ENCODE results near the gene OPHN1. TPM values are rescaled to one million over a fixed set of nuclear protein-coding genes. Genes with fewer than 3 reads are reported as not detected.

OPHN1 gene
- total RNA-seq, 1 donor from 2014 or later = 10.7 TPM

DNA sequence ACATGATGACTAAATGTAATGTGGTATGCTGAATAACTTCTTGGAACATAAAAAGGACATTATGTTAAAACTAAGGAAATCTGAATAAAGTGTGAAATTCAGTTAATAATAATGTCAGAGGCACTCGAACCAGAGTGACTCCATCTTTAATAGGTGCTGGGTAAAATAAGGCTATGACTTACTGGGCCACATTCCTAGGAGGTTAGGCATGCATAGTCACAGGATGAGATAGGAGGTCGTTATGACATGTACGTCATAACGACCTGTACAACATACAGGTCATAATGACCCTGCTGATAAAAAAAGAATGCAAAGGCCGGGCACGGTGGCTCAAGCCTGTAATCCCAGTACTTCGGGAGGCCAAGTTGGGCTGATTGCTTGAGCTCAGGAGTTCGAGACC lies 28.9 kb upstream of the OPHN1 start:
- H3K9me3 ChIP-seq = no peaks in the 10 kb centered on the region
- H3K27ac ChIP-seq = no peak overlapping the region
- H3K4me3 ChIP-seq = no peak overlapping the region
- ATAC-seq (peak in 1 of 2 donors; percentile 66), DNase-seq (no peak)
- no peaks in the 10 kb centered on the region for H3K36me3 ChIP-seq
- no peaks in the 10 kb centered on the region for H3K27me3 ChIP-seq (ENCODE audit: low read depth)
- TF ChIP-seq CTCF (IDR thresholded peaks at IDR 0.05) = no peak
- H3K4me1 ChIP-seq = peaks cover 4% of the 10 kb centered on the region
- intact Hi-C loops (cut with DNase I) = no loop called here

GRCh38 chrX:68461576-68461975 lies 28.3 kb upstream of the OPHN1 start:
- DNase-seq = no peak
- no peaks in the 10 kb centered on the region for H3K36me3 ChIP-seq
- H3K4me3 ChIP-seq = no peak overlapping the region
- H3K27me3 ChIP-seq (ENCODE audit: low read depth) = no peaks in the 10 kb centered on the region
- peak in 1 of 2 donors; percentile 31 for ATAC-seq
- TF ChIP-seq CTCF (IDR thresholded peaks at IDR 0.05) = no peak
- no peak overlapping the region for H3K27ac ChIP-seq
- peaks cover 4% of the 10 kb centered on the region for H3K4me1 ChIP-seq
- intact Hi-C loops (cut with DNase I) = no loop called here
- H3K9me3 ChIP-seq = no peaks in the 10 kb centered on the region

- H3K27ac ChIP-seq = peak overlapping the region; percentile 31
- intact Hi-C loops (cut with DNase I) = no loop called here
- no peaks in the 10 kb centered on the region for H3K9me3 ChIP-seq
- no peak overlapping the region for H3K4me3 ChIP-seq
- ATAC-seq (peak in 1 of 2 donors; percentile 52), DNase-seq (no peak)
- H3K36me3 ChIP-seq = no peaks in the 10 kb centered on the region
- no peak for TF ChIP-seq CTCF (IDR thresholded peaks at IDR 0.05)
- H3K27me3 ChIP-seq (ENCODE audit: low read depth) = no peaks in the 10 kb centered on the region
- peaks cover 4% of the 10 kb centered on the region for H3K4me1 ChIP-seq
These were observed 27.8 kb upstream of the OPHN1 start for GRCh38 chrX:68461093-68461492.

DNA sequence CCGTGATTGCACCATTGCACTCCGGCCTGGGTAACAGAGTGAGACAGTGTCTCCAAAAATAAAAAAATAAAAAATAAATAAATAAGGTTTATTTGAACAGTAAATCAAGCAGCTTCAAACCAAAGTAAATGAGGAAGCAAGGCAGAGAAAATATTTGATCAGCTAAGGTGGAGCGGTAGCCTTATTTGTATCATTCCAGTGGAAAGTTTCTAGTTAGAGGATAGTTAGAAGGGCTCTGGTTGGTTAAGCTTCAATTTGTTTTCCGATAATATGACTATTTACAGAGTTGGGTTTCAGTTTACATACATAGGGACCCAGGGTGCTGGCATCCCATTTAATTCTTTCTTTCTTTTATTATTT lies 21.8 kb upstream of the OPHN1 start:
- Histone ChIP-seq H3K27ac (no peak overlapping the region), H3K27me3 (ENCODE audit: low read depth) (no peaks in the 10 kb centered on the region), H3K36me3 (no peaks in the 10 kb centered on the region), H3K4me3 (no peak overlapping the region), H3K4me1 (no peaks in the 10 kb centered on the region), H3K9me3 (no peaks in the 10 kb centered on the region)
- intact Hi-C loops (cut with DNase I) = no loop called here
- DNase-seq (no peak), ATAC-seq (peak in 1 of 2 donors; percentile 81)
- no peak for TF ChIP-seq CTCF (IDR thresholded peaks at IDR 0.05)

DNA sequence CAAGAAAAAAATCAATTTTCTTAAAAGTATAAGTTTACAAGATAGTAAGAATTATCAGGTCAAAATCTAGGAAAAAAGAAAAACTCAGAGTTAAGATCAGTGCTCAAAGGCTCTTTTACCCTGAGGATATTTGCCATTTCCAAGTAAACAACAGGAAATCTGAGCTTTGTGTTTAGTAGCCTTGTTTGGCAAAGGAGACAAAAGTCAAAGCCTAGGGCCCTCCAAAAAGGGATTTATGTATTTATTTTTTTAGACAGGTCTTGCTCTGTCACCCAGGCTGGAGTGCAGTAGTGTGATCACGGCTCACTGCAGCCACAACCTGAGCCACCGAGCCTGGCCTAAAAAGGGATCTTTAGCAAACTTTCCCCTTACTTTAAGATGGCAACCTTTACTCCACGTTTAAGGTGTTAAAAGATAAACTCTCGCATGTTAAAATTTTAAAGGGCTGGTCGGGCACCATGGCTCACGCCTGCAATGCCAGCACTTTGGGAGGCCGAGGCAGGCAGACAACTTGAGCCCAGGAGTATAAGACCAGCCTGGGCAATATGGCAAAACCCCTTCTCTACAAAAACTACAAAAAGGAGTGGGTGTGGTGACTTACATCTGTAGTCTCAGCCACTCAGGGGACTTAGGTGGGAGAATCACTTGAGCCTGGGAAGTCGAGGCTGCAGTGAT lies 21.3 kb upstream of the OPHN1 start:
- Histone ChIP-seq H3K9me3 (no peaks in the 10 kb centered on the region), H3K27ac (peak overlapping the region; percentile 31), H3K27me3 (ENCODE audit: low read depth) (no peaks in the 10 kb centered on the region), H3K4me1 (no peaks in the 10 kb centered on the region), H3K4me3 (no peak overlapping the region), H3K36me3 (no peaks in the 10 kb centered on the region)
- TF ChIP-seq CTCF (IDR thresholded peaks at IDR 0.05) = no peak
- DNase-seq = no peak
- peak in 1 of 2 donors; percentile 29 for ATAC-seq
- intact Hi-C loops (cut with DNase I) = no loop called here

All from lower lobe of right lung (tissue), 2 donors.